ENCODE data around the gene PES1. TPM values are rescaled to one million over a fixed set of nuclear protein-coding genes. Genes with fewer than 3 reads are reported as not detected.

The PES1 gene
- total and polyA plus RNA-seq, 3 donors from 2014 or later = 80.3 to 99.4 (median 96.5) TPM

DNA sequence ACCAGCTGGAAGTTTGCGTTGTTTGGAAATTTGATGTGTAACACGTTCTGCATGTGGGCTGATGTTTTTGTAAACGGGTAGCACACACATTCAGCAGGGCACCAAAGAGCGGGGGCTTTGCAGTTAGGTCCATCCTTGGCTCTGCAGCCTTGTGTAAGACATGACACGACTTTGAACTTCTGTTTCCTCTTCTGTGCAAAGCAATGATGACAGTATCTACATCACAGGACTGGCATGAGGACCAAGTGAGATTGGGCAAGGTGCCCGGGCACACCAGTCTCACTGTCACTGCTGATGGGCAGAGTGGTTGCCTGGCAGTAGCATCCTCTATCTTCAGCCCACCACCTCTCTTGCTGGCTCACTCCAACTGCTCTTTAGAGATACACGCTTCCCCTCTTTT is 18.6 kb upstream of the PES1 start:
- DNase-seq = peak; percentile 38
- Histone ChIP-seq H3K27ac (no peak overlapping the region), H3K9me3 (no peaks in the 10 kb centered on the region), H3K4me1 (no peaks in the 10 kb centered on the region), H3K27me3 (no peaks in the 10 kb centered on the region), H3K36me3 (ENCODE audit: low read depth, missing control alignments) (no peaks in the 10 kb centered on the region), H3K4me3 (no peak overlapping the region)
- intact Hi-C loops (cut with DNase I; ENCODE audit: low total_unique reads) = no loop called here
- 82 to 89% methylated on average over 7 of the region's 7 CpGs for WGBS, 2 donors
- no peak for TF ChIP-seq POLR2A (IDR thresholded peaks at IDR 0.05)
- TF ChIP-seq, protein P1, sequence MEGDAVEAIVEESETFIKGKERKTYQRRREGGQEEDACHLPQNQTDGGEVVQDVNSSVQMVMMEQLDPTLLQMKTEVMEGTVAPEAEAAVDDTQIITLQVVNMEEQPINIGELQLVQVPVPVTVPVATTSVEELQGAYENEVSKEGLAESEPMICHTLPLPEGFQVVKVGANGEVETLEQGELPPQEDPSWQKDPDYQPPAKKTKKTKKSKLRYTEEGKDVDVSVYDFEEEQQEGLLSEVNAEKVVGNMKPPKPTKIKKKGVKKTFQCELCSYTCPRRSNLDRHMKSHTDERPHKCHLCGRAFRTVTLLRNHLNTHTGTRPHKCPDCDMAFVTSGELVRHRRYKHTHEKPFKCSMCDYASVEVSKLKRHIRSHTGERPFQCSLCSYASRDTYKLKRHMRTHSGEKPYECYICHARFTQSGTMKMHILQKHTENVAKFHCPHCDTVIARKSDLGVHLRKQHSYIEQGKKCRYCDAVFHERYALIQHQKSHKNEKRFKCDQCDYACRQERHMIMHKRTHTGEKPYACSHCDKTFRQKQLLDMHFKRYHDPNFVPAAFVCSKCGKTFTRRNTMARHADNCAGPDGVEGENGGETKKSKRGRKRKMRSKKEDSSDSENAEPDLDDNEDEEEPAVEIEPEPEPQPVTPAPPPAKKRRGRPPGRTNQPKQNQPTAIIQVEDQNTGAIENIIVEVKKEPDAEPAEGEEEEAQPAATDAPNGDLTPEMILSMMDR (IDR thresholded peaks at IDR 0.05) = no peak

DNA sequence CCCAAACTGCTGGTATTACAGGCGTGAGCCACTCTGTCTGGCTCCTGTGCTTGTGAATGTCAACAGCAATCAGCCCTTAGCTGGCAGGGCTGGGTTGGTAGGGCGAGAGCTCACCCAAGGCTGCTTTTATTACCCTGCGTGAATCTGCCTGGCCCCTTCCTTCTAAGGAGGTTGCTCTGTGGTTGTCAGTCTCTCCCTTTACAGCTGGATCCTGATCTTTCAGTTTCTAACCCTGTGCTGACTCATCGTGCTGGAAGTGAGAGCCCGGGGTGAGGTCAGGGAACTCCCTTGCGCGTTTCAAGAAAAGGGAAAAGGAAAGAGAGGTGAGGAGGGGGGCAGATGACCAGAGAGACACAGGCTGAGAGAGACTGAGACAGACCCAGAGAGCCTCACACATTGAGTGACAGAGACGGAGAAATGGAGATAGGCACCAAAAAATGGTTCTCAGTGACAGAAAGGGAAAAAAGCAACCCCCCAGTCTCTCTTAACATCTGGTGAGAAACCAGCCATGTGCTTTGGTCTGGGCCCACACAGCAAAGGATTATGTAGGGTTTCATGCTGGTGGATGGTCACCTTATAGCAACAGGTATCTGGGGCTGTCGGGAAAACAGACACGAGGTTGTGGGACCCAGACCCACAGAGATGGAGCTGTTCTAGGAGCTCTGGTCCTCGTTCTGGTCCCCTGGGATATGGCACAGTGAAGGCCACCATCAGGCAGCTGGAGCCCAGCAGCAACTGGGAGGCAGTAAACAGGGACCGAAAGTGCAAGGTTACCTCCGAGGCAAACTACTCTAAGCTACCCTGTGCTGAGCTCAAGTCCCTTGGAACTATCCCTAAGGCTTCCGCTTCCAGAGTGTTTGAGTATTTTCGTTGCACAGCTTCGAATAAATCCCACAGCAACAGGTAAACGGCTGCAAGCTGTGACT is 17.8 kb upstream of the PES1 start:
- Histone ChIP-seq H3K9me3 (no peaks in the 10 kb centered on the region), H3K4me3 (no peak overlapping the region), H3K4me1 (no peaks in the 10 kb centered on the region), H3K27ac (peak overlapping the region in 1 of 2 donors; percentile 25), H3K27me3 (no peaks in the 10 kb centered on the region), H3K36me3 (ENCODE audit: low read depth, missing control alignments) (no peaks in the 10 kb centered on the region)
- intact Hi-C loops (cut with DNase I; ENCODE audit: low total_unique reads) = no loop called here
- WGBS, 2 donors = 68 to 69% methylated on average over 15 to 17 of the region's 17 CpGs
- DNase-seq = peak; percentile 30
- TF ChIP-seq, protein P1 (IDR thresholded peaks at IDR 0.05) = no peak
- no peak for TF ChIP-seq POLR2A (IDR thresholded peaks at IDR 0.05)

DNA sequence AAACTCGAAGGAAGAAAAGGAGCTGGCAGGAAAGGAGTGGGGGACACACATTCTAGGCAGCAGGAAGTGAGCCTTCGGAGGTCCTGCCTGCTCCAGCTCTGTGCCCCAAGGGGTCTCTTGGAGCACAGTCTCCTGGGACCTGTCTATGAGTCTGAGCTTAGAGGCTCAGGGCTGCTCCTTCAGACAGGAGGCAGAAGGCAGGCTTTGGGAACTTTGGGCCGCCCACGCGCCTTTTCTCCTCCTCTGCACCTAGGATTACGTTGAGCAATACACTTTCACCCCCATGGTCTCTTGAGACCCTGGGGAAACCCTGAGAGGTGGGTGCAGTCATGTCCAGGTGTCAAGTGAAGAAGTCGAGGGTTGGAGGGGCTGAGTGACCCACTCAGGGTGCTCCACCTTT is 16.2 kb upstream of the PES1 start:
- H3K27ac ChIP-seq = no peak overlapping the region
- no peaks in the 10 kb centered on the region for H3K27me3 ChIP-seq
- no peak for DNase-seq
- no peak for TF ChIP-seq POLR2A (IDR thresholded peaks at IDR 0.05)
- TF ChIP-seq, protein P1 (IDR thresholded peaks at IDR 0.05) = no peak
- no peak overlapping the region for H3K4me3 ChIP-seq
- intact Hi-C loops (cut with DNase I; ENCODE audit: low total_unique reads) = no loop called here
- H3K36me3 ChIP-seq (ENCODE audit: low read depth, missing control alignments) = no peaks in the 10 kb centered on the region
- 63 to 83% methylated on average over 3 to 7 of the region's 7 CpGs for WGBS, 2 donors
- no peaks in the 10 kb centered on the region for H3K9me3 ChIP-seq
- no peaks in the 10 kb centered on the region for H3K4me1 ChIP-seq

DNA sequence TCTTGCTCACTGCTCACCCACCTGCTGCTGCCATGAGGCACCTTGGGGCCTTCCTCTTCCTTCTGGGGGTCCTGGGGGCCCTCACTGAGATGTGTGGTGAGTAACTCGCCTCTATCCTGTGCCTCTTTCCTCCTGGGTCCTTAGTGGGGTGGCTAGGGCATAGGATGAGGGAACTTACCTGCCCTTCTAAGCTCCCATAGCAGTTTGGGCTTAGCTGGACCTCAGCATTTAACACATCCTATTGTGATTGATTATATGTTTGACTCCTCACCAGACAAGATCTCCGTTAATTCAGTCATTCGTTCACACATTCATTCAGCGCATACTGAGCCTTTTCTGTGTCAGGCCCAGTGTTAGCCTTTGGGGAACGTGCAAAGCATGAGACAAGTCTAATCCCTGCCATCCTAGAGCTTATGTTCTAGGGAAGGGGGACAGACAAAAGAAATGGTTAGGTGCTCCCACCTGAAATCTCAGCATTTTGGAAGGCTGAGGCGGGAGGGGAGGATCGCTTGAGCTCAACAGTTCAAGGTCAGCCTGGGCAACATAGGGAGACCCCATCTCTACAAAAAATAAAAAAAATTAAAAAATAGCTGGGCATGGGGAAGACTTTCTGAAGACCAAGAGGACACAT is 15.7 kb upstream of the PES1 start:
- H3K9me3 ChIP-seq = no peaks in the 10 kb centered on the region
- intact Hi-C loops (cut with DNase I; ENCODE audit: low total_unique reads) = no loop called here
- TF ChIP-seq POLR2A (IDR thresholded peaks at IDR 0.05) = no peak
- WGBS, 2 donors = 80 to 82% methylated on average over 7 of the region's 7 CpGs
- no peaks in the 10 kb centered on the region for H3K27me3 ChIP-seq
- H3K27ac ChIP-seq = peak overlapping the region; percentile 56 to 70
- no peak for DNase-seq
- peak overlapping the region; percentile 45 to 63 for H3K4me3 ChIP-seq
- no peaks in the 10 kb centered on the region for H3K36me3 ChIP-seq (ENCODE audit: low read depth, missing control alignments)
- no peaks in the 10 kb centered on the region for H3K4me1 ChIP-seq

DNA sequence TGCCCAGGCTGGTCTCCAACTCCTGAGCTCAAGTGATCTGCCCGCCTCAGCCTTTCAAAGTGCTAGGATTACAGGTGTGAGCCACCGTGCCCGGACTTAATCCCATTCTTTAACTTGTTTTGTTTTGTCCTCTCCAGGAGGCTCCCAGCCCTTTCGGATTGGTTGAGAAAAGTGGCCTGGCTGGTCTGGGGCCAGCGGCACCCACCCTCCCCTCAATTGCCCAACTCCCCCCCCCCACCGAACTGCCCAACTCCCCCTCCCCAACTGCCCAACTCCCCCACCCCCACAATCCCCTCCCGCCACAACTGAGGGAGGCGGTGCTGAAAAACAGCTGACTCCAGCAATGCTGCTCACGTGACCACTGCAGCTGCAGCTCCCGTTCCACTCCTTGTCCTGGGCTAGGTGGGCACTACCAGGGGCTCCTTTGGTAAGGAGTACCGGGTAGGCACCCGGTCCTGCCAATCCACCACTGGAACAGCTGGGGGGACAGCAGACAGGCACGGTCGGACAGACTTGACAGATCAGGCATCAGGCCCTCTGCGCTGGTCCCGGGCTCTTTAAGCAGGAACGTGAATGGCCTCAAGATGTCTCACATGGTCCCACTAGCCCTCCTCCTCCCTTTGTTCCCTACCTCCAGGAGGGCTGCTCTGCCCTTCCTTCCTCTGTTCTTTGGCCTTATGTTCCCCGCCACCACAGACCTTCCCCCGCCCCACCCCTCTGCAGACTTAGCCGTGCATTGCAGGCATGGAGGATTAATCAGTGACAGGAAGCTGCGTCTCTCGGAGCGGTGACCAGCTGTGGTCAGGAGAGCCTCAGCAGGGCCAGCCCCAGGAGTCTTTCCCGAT is 15.0 kb upstream of the PES1 start, which contains the start of gene TCN2:
TCN2 (plus strand) TSS at position 720 of the 845 bp plus-strand sequence. CDS start 158 bp downstream, outside the sequence.
- Histone ChIP-seq H3K27me3 (no peaks in the 10 kb centered on the region), H3K4me3 (peak within 1 kb of the TSS; percentile 45 to 63), H3K4me1 (no peaks in the 10 kb centered on the region), H3K27ac (peak within 1 kb of the TSS; percentile 56 to 70), H3K36me3 (ENCODE audit: low read depth, missing control alignments) (no peaks in the 10 kb centered on the region), H3K9me3 (no peaks in the 10 kb centered on the region)
- peak; percentile 87 for DNase-seq
- intact Hi-C loops (cut with DNase I; ENCODE audit: low total_unique reads) = no loop called here
- no peak for TF ChIP-seq POLR2A (IDR thresholded peaks at IDR 0.05)
- TF ChIP-seq, protein P1 (IDR thresholded peaks at IDR 0.05) = no peak
- 26 to 53% methylated on average over 20 to 23 of the region's 24 CpGs for WGBS, 2 donors

Data from testis (tissue), 3 donors.